Inflammatory macrophage treated with lipopolysaccharide for 4 hours (primary cell): ENCODE data around the gene NRN1.

Experiments
- DNase-seq: peaks from one replicate; pipeline ENCODE4 v3.0.0-alpha.2; 2020

The NRN1 gene

DNA sequence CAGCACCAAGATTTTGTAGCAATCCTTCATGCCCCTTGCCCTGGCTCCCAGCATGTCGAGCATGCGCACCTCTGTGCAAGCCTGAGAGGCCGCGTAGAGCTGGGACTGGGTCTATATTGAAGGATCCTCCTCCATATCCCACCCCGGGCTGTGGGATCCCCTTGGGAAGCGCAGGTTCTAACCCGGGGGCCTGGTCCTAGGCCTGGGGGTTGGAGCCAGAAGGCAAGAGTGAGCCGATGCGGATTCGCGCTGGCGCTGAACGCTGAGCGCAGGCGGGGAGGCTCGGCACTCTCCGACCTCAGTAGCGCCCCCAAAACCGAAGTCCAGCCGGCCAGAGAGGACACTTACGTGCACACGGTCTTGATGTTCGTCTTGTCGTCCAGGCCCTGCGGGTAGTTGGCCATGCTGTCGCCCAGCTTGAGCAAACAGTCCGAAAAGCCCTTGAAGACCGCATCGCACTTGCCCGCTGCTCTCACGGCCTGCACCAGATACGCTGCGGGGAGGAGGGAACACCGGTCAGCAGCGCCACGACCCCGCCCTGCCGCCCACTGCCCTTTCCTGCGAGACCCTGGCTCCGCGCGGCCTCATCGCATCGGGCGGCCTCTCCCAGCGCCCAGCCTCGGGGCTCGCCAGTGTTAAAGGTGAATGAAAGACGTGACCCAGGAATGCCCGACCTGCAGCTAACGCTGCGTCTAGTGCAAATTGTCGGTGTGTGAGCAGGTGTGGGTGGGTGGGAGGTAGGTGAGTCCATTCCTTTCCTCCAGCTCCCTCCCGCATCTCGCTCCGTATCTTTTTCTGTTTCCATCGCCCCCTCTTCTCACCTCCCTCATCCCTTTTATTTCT is 4.5 kb downstream of the NRN1 start:
- DNase-seq, result no peak

GRCh38 chr6:6001443-6001842 is 5.3 kb downstream of the NRN1 start:
- DNase-seq, result no peak

DNA sequence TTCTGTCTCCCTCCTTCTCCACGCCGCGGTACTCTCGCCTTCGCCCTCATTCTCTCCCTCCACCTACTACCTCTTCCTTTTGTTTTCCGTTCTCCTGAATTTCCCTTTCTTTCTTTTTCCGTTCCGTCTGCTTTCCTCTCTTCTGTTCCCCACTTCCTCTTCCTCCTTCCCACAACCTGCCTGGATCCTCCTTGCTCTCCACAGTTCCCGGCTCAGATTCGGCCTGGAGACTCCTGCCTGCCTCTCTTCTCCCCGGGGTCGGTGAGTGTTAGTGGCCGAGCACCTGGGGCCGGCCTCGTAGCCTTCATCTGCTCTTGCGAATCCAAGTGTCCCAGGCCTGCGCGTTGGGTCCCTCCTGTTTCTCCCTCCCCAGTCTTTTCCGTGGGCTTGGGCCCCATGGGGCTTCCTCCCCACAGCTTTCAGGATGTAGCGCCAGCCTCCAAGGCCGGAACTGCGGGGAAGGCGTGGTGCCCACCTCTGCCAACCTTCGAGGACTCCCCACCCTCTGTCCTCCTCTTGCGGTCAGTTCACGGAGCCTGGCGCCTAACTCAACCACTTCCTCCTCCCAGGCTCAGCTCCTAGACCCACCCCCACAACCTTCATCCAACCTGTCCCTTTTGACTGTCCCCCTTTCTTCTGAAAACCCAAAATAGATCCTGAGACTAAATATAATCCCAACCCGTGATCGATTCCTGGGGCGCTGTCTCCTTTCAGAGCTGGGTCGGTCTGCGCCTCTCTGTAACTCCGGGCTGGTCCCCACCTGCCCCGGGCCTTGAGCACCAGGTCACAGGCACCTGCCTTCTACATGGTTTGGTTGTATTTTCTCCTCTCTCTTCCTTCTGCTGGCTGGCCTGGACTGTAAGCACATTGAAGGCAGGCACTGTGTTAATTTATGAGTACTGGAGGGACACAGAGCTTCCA is 6.8 kb downstream of the NRN1 start:
- no peak for DNase-seq

- no peak for DNase-seq
Measured at GRCh38 chr6:5998711-5999687, 7.7 kb downstream of the NRN1 start.

GRCh38 chr6:5998236-5998635 is 8.5 kb downstream of the NRN1 start:
- no peak for DNase-seq

- peak; percentile 88 for DNase-seq
Measured at GRCh38 chr6:5997420-5997987, 9.2 kb downstream of the NRN1 start.

DNA sequence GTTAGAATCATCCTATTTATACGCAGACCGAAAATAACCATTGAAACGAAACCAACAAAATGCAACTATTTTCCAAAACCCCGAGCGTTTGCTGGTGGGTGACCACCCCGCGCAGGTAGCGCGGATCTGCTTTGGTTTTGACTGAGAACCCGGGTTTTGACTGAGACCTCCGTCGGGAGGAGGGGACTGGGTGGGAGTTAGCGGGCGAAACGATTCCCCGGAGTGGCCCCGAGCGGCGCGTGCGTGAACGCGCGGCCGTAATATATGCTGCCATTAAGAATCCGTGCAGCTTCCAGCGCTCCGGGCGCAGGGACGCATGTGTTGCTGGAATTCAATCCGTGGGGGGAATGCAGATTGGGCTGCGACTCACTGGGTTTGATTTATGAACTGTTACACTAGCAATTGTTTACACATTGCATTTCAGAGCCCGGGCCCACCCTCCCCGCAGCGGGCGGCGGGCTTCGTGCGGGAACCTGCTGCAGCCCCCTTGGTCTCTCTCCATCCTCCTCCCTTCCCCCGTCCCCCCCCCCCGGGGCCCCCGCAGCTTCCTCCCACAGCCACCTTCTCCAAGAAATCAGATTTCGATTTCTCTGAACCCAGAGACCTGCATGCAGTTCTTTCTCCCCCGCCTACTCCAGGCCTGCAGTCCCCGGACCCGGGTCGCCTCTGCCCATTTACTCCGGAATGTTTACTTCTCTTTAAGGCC is 9.9 kb downstream of the NRN1 start:
- DNase-seq, result no peak

GRCh38 chr6:5995949-5996713 is 10.6 kb downstream of the NRN1 start:
- peak; percentile 57 for DNase-seq

GRCh38 chr6:5995658-5995948 is 11.1 kb downstream of the NRN1 start:
- no peak for DNase-seq

DNA sequence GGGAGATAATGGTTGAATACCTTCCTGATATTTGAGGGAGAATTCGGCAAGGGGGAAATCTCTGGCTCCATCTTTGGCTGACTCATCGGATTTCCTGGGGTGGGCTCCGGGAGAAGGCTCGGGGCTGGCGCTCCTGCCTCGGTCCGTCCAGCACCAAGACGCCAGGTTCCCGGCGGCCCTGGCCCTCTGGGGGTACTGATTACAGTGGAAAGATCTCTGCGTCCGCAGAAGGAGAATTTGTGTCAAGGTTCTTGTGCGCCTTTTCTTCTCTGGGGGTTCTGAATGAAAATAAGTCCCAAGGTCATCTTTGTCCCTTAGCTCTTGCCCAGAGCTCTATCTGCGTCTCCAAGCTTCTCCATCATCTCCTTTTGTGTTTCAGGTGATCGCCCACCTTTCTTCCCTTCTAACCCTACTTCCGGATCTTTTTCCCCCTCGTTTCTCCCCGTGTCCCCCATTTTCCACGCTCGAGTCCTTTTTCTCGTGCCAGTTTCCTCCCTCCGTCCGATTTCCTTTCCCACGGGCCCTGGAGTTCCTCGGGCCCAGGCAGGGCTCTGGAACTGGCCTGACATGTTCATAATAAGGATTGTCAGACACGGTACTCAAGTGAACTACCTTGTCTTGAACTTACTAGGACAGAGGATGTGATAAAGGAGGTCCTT is 11.6 kb downstream of the NRN1 start:
- no peak for DNase-seq

GRCh38 chr6:5994234-5994998 is 12.3 kb downstream of the NRN1 start:
- no peak for DNase-seq

- DNase-seq, result no peak
Measured at GRCh38 chr6:5992551-5993225, 14.0 kb downstream of the NRN1 start.

DNA sequence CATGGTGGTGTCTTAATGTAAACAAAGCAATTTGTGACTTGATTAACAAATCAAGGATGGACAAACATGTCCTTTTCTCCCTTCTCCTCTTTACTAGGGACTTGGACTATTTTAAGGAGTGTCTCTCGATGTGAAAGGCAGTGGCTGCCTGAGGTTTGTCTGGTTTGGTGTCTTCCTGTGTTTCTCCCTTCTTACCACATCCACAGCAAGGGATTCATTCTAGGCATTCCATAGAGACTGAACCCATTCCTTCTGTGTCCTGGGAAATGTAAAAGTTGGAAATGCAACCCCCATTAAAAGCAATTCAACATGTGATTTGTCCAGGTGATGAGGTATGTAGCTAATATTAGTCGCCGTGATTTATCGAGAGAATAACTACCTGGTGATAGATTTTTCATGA is 15.9 kb downstream of the NRN1 start:
- DNase-seq, result no peak

DNA sequence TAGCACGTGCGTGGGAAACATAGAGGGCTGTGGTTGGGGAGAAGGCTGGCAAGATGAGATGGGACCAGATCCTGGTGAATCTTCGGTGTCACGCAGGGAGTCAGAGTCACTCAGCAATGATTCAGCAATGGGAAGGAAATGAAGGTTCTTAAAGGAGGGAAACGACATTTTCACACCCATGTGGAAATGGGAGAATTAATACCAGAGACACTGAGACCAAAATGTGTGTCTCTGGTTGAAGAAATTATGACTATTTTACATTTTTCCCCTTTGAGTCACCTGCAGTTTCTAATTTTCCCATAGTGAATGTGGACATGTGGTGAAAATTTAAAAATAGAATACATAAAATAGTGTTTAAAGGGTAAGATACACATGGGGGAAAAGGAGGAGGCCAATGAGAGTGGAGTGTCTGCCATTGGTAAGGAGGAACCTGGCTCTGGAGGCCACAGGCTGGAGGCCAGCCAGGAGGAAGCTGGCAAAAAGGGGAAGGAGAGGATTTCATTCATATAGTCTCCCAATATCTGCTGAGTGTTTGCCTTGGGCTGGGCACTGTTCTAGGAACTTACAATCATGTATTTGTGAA is 17.5 kb downstream of the NRN1 start:
- peak; percentile 90 for DNase-seq

DNA sequence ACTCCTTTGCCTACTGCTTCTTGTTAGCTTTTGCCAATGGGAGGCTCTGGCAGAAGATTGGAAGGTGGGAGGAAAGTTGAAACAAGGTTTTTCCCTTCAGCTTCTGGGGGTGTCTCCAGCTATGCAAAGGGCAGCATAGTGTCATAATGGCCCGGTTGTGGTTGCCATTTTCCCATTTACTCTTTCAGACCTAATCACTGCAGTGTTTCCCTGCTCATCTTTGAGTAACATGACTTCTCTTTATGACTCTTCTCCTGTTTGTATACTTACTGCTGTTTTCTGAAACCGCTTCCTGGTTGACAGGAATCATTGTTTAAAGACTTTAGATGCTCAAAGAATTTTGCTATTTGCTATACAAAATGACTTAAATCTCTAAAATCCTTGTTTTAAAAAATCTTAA is 19.9 kb downstream of the NRN1 start:
- no peak for DNase-seq

DNA sequence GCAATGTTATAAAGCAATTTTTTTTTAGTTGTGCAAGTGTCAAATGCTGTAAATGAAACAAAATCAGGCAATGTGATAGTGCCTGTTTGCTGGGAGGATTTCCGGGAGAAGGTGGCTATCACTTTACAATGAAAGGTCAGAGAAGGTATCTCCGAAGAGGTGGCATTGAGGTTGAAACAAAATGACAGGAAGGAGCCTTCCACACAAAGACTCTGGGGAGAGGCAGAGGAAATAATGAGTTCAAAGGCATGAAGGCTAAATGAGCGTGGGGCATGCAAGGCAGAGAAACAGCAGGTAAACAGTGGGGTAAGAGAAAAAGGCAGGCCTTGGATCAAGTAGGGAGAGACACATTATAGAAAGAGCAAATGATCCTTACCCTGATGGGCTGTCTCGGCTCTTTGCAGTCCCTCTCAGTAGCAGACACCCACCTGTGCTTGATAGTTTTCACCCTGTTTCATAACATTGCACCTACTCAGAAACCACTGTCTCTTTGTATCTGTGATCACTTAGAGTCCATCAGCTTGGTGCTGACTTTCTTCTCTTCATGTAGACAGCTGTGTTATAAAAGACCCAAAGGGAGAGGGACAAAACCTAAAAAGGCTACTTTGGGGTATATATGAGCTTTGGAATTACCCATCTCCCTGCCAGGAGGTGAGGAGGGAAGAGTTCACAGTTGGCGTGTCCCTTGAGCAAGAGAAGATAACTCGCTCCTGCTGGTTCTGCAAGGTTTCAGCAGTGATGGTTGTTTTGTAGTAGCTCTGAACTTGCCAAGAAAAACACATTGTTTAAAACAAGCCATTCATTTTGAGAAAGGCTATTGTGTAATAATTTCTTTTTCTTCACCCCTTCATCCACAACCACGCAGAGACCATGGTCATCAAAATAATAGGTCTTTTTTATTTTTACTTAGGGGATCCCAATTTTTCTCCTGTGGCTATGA is 22.3 kb downstream of the NRN1 start:
- DNase-seq, result no peak
